SK-N-SH (cell line): ENCODE data around the gene CTAGE6. TPM values are rescaled to one million over a fixed set of nuclear protein-coding genes. Genes with fewer than 3 reads are reported as not detected.

ENCODE experiments used
- CTCF ChIA-PET: fragments of 300-600, 350-600 bp; formaldehyde crosslinking; extraction: SDS; loops from one replicate; lab custom pipeline; 2021; lab: Yijun Ruan, JAX
- POLR2A ChIA-PET: fragments of 350-600 bp; sonication (Branson Sonifier 250); formaldehyde crosslinking; extraction: SDS; loops from one replicate; lab custom pipeline; 2020; ENCODE audit warnings: antibody characterized with exemption, inconsistent platforms; lab: Yijun Ruan, JAX
- DNase-seq: peaks from one replicate; pipeline ENCODE4 v3.0.0; 2012
- H2AFZ ChIP-seq: fragments of 200-600 bp; sonication (generic); 2 replicates; pipeline ENCODE4 v1.8.1; 2016; ENCODE audit warnings: antibody characterized with exemption, mild to moderate bottlenecking, low read depth
- H3F3A ChIP-seq: fragments of 200-600 bp; sonication (generic); replicated peaks from 2 replicates; pipeline ENCODE3; 2016; ENCODE audit warnings: antibody characterized with exemption, mild to moderate bottlenecking; ENCODE audit not compliant: insufficient read depth
- H3K27ac ChIP-seq, 2 experiments: fragments of 200-500 bp in 1 of 2; fragments of 200-600 bp in 1 of 2; sonication (Bioruptor generic) in 1 of 2; sonication (generic), shearing (Covaris generic) in 1 of 2; 2 replicates each; pipeline versions ENCODE4 v1.5.1 to v1.6.1; 2014 to 2016; ENCODE audit warnings: low read depth in 2 of 2, inconsistent platforms in 1 of 2, low read length in 1 of 2, mild to moderate bottlenecking in 1 of 2, mixed read lengths in 1 of 2
- H3K27me3 ChIP-seq: fragments of 200-600 bp; sonication (generic), shearing (Covaris generic); 2 replicates; pipeline ENCODE4 v1.6.1; 2016; ENCODE audit warnings: mixed run types; ENCODE audit not compliant: insufficient read depth
- H3K36me3 ChIP-seq, 2 experiments: fragments of 200-500 bp in 1 of 2; fragments of 200-600 bp in 1 of 2; sonication (Bioruptor generic) in 1 of 2; sonication (generic) in 1 of 2; replicated peaks in 1 of 2; 2 replicates each; pipeline versions ENCODE3 to v1.5.1; 2014 to 2016; ENCODE audit warnings: low read length in 1 of 2, mild to moderate bottlenecking in 1 of 2; ENCODE audit not compliant: insufficient read depth in 2 of 2, control insufficient read depth in 1 of 2
- H3K4me1 ChIP-seq, 2 experiments: fragments of 200-500 bp in 1 of 2; fragments of 200-600 bp in 1 of 2; sonication (Bioruptor generic) in 1 of 2; sonication (generic), shearing (Covaris generic) in 1 of 2; 2 replicates each; pipeline versions ENCODE4 v1.5.1 to v1.6.1; 2014 to 2016; ENCODE audit warnings: low read depth in 1 of 2, low read length in 1 of 2, mixed run types in 1 of 2; ENCODE audit not compliant: insufficient read depth in 2 of 2, control insufficient read depth in 1 of 2
- H3K4me2 ChIP-seq: fragments of 200-600 bp; sonication (generic), shearing (Covaris generic); 2 replicates; pipeline ENCODE4 v1.6.1; 2017; ENCODE audit warnings: mixed run types
- H3K4me3 ChIP-seq, 2 experiments: fragments of 200-500 bp in 1 of 2; fragments of 200-600 bp in 1 of 2; sonication (Bioruptor generic) in 1 of 2; sonication (generic), shearing (Covaris generic) in 1 of 2; 2 replicates each; pipeline versions ENCODE4 v1.5.1 to v1.8.1; 2014 to 2016; ENCODE audit warnings: low read depth in 2 of 2, inconsistent platforms in 1 of 2, low read length in 1 of 2, mild to moderate bottlenecking in 1 of 2, mixed read lengths in 1 of 2, moderate library complexity in 1 of 2
- H3K79me2 ChIP-seq: fragments of 200-600 bp; sonication (generic); 2 replicates; pipeline ENCODE4 v1.8.1; 2017; ENCODE audit warnings: mild to moderate bottlenecking; ENCODE audit not compliant: insufficient read depth
- H3K9ac ChIP-seq: fragments of 200-600 bp; sonication (generic); 2 replicates; pipeline ENCODE4 v1.6.1; 2017; ENCODE audit warnings: mixed run types
- H3K9me2 ChIP-seq: fragments of 200-600 bp; sonication (generic); 2 replicates; pipeline ENCODE4 v1.6.1; 2017; ENCODE audit warnings: mixed run types
- H3K9me3 ChIP-seq: fragments of 200-600 bp; sonication (generic); 2 replicates; pipeline ENCODE4 v1.6.1; 2017; ENCODE audit warnings: mixed run types, mild to moderate bottlenecking, moderate library complexity
- H4K20me1 ChIP-seq: fragments of 200-600 bp; sonication (generic); 2 replicates; pipeline ENCODE4 v1.6.1; 2017; ENCODE audit warnings: mild to moderate bottlenecking, mixed run types; ENCODE audit not compliant: insufficient read depth
- CTCF ChIP-seq: fragments of 200-600 bp; sonication (generic); IDR thresholded peaks from 2 replicates; pipeline ENCODE4 v1.6.1; 2017; ENCODE audit warnings: antibody characterized with exemption, mild to moderate bottlenecking, moderate library complexity
- EP300 ChIP-seq, 2 experiments: IDR thresholded peaks; 2 replicates each; pipeline versions ENCODE4 v1.4.0 to v1.6.1; 2012; ENCODE audit warnings: borderline replicate concordance in 1 of 2, low read depth in 1 of 2, low read length in 1 of 2
- EZH2phosphoT487 ChIP-seq: fragments of 200-600 bp; sonication (generic); IDR thresholded peaks from 2 replicates; pipeline ENCODE4 v1.6.1; 2017; ENCODE audit warnings: low read depth, mixed run types, mild to moderate bottlenecking, antibody characterized with exemption, moderate library complexity, borderline replicate concordance
- FOSL2 ChIP-seq: IDR thresholded peaks from 2 replicates; pipeline ENCODE4 v1.4.0; 2012; ENCODE audit warnings: low read depth, mild to moderate bottlenecking, moderate library complexity, borderline replicate concordance
- FOXM1 ChIP-seq: IDR thresholded peaks from 2 replicates; pipeline ENCODE4 v1.4.0; 2012; ENCODE audit warnings: low read depth, mild to moderate bottlenecking
- GABPA ChIP-seq: IDR thresholded peaks from 2 replicates; pipeline ENCODE4 v1.4.0; 2012; ENCODE audit warnings: low read depth, mild to moderate bottlenecking
- JUND ChIP-seq: IDR thresholded peaks from 2 replicates; pipeline ENCODE4 v1.4.0; 2012
- NFIC ChIP-seq: IDR thresholded peaks from 2 replicates; pipeline ENCODE4 v1.4.0; 2012; ENCODE audit warnings: borderline replicate concordance
- PBX3 ChIP-seq: IDR thresholded peaks from 2 replicates; pipeline ENCODE4; 2012
- POLR2AphosphoS5 ChIP-seq: IDR thresholded peaks from 2 replicates; pipeline ENCODE4 v1.6.1; 2012; ENCODE audit warnings: low read depth, low read length
- REST ChIP-seq: IDR thresholded peaks from 2 replicates; pipeline ENCODE4 v1.6.1; 2012; ENCODE audit warnings: mild to moderate bottlenecking, low read depth, low read length, moderate library complexity
- RXRA ChIP-seq: IDR thresholded peaks from 2 replicates; pipeline ENCODE4 v1.4.0; 2012; ENCODE audit warnings: low read depth, mild to moderate bottlenecking, borderline replicate concordance
- SIN3A ChIP-seq: IDR thresholded peaks from 2 replicates; pipeline ENCODE4 v1.6.1; 2012; ENCODE audit warnings: low read depth, mild to moderate bottlenecking, low read length, moderate library complexity, borderline replicate concordance
- SMC3 ChIP-seq: IDR thresholded peaks from 2 replicates; pipeline ENCODE4 v1.6.1; 2012; ENCODE audit warnings: low read depth, low read length, improper control_type of control experiment
- TAF1 ChIP-seq: IDR thresholded peaks from 2 replicates; pipeline ENCODE4 v1.6.1; 2012; ENCODE audit warnings: low read depth, mild to moderate bottlenecking, low read length, moderate library complexity, borderline replicate concordance
- TCF12 ChIP-seq: IDR thresholded peaks from 2 replicates; pipeline ENCODE4 v1.4.0; 2012
- TEAD4 ChIP-seq: IDR thresholded peaks from 2 replicates; pipeline ENCODE4 v1.4.0; 2012; ENCODE audit warnings: mild to moderate bottlenecking, borderline replicate concordance; ENCODE audit not compliant: insufficient read depth
- WGBS: methylation state at CpG from one replicate; pipeline ENCODE4 v1.1.6; 2017; ENCODE audit warnings: low lambda C conversion rate; 5-methylcytosine and 5-hydroxymethylcytosine counted together
- polyA plus RNA-seq, 3 experiments: library from polyadenylated mRNA; depleted of rRNA; stranded (reverse); fragments of >200 nt; gene quantifications; 2 replicates each; pipeline ENCODE4 v1.2.3, GENCODE V29; 2012

CTAGE6 gene
- polyA plus RNA-seq, 1 of the 3 experiments (the other 2 are of a cell fraction), result 0.12 TPM

GRCh38 chr7:143735962-143736361, 21.5 kb downstream of the CTAGE6 start:
- ChIA-PET POLR2A (no interaction called here), CTCF (interaction anchor here (1.0 to 1.5 kb wide), 3 partner anchors 8 to 392 kb away, joined by 3 to 6 read pairs (median 3); no protein-coding TSS in a partner anchor)
- Histone ChIP-seq H3F3A (peaks cover 7% of the 10 kb centered on the region), H3K4me1 (peaks cover 0 to 8% of the 10 kb centered on the region in 2 experiments; a peak in 1 of 4 replicates), H3K9me2 (no peaks in the 10 kb centered on the region), H3K27me3 (no peaks in the 10 kb centered on the region), H3K4me2 (peak overlapping the region; percentile 22; the same call in 1 of the 2 replicates), H3K9ac (no peak overlapping the region), H3K27ac (peak overlapping the region; percentile 76 to 77; a peak in 3 of 4 replicates), H3K79me2 (no peaks in the 10 kb centered on the region), H3K4me3 (no peak overlapping the region), H4K20me1 (no peaks in the 10 kb centered on the region), H2AFZ (peak overlapping the region; percentile 50; the same call in 1 of the 2 replicates), H3K9me3 (no peaks in the 10 kb centered on the region), H3K36me3 (no peaks in the 10 kb centered on the region)
- DNase-seq, result no peak
- TF ChIP-seq PBX3 (peak; percentile 97), SMC3 (no peak), FOSL2 (peak; percentile 51; the same call in 1 of the 2 replicates), EP300 (IDR thresholded peaks at IDR 0.05; ENCODE audit: borderline replicate concordance in 1 of 2, low read depth in 1 of 2, low read length in 1 of 2) (peak; percentile 82 to 92), CTCF (no peak), REST (0 out of 2 replicates have a peak, but pooled peaks have one; percentile 47), POLR2AphosphoS5 (peak; percentile 96), TEAD4 (peak; percentile 74; the same call in 1 of the 2 replicates), JUND (peak; percentile 60), GABPA (no peak), TAF1 (0 out of 2 replicates have a peak, but pooled peaks have one; percentile 44), RXRA (peak; percentile 97), EZH2phosphoT487 (no peak), TCF12 (peak; percentile 99), FOXM1 (peak; percentile 48; the same call in 1 of the 2 replicates), NFIC (peak; percentile 63; the same call in 1 of the 2 replicates), SIN3A (peak; percentile 93; the same call in 1 of the 2 replicates)
- 7% methylated on average over 4 of the region's 4 CpGs for WGBS
